A549 (cell line): Measurements from ENCODE around the gene LRIG3. TPM values are rescaled to one million over a fixed set of nuclear protein-coding genes. Genes with fewer than 3 reads are reported as not detected.

Experiments used
- ATAC-seq, 2 experiments: fragments of 200-7000 bp in 1 of 2; fragments of >200 bp in 1 of 2; cut with Nextera tagmentation in 1 of 2; cut with Tn5 transposase in 1 of 2; 3 replicates each; pipeline versions ENCODE4 v1.8.0 to v1.9.1; 2018 to 2020; ENCODE audit warnings: mild to moderate bottlenecking in 1 of 2, moderate library complexity in 1 of 2
- CTCF ChIA-PET: fragments of 300-600 bp; sonication (Branson Sonifier 250); formaldehyde crosslinking; extraction: SDS; loops from one replicate; lab custom pipeline; 2021; ENCODE audit warnings: antibody characterized with exemption, inconsistent platforms; lab: Yijun Ruan, JAX
- POLR2A ChIA-PET: fragments of 350-600 bp; formaldehyde crosslinking; extraction: SDS; loops from one replicate; lab custom pipeline; 2021; ENCODE audit warnings: antibody characterized with exemption, inconsistent platforms; lab: Yijun Ruan, JAX
- DNase-seq, 2 experiments: peaks; one replicate each; pipeline versions ENCODE4 v3.0.0 to v3.0.0-alpha.2; 2011 to 2016; ENCODE audit warnings: low read depth in 1 of 2, low spot score in 1 of 2
- FAIRE-seq: peaks from 2 replicates; lab custom pipeline; 2011; peaks lifted over from hg19 to GRCh38; lab: Jason Lieb, UNC
- H3K27ac ChIP-seq, 2 experiments: fragments of >200 bp; sonication (Bioruptor Twin); formaldehyde crosslinking; 3 replicates each; pipeline ENCODE4 v1.5.1; 2016 to 2017
- H3K4me1 ChIP-seq: fragments of >200 bp; sonication (Bioruptor Twin); formaldehyde crosslinking; 3 replicates; pipeline ENCODE4 v1.6.1; 2016
- H3K4me2 ChIP-seq: fragments of >200 bp; sonication (Bioruptor Twin); formaldehyde crosslinking; 3 replicates; pipeline ENCODE4 v1.6.1; 2016
- H3K4me3 ChIP-seq: fragments of >200 bp; sonication (Bioruptor Twin); formaldehyde crosslinking; 3 replicates; pipeline ENCODE4 v1.5.1; 2016
- H3K9me3 ChIP-seq: fragments of >200 bp; sonication (Bioruptor Twin); formaldehyde crosslinking; 3 replicates; pipeline ENCODE4 v1.6.1; 2016
- CBX2 ChIP-seq: fragments of 200-600 bp; sonication (generic); IDR thresholded peaks from 2 replicates; pipeline ENCODE4 v1.6.1; 2016; ENCODE audit warnings: low read depth, mild to moderate bottlenecking, borderline replicate concordance
- CEBPB ChIP-seq, 2 experiments: fragments of >200 bp in 1 of 2; sonication (Bioruptor Twin) in 1 of 2; formaldehyde crosslinking in 1 of 2; IDR thresholded peaks; 2 replicates each; pipeline ENCODE4 v1.6.1; 2012 to 2016
- EHF ChIP-seq: fragments of 250-450 bp; sonication (Bioruptor Pico); IDR thresholded peaks from 2 replicates; pipeline ENCODE4 v1.5.0; 2020; ENCODE audit warnings: mild to moderate bottlenecking
- ESRRA ChIP-seq: fragments of 150-350 bp; IDR thresholded peaks from 2 replicates; pipeline ENCODE4 v1.6.1; 2014; ENCODE audit warnings: mild to moderate bottlenecking, low read length, borderline replicate concordance
- FOSB ChIP-seq: fragments of 250-450 bp; sonication (Bioruptor Pico); IDR thresholded peaks from 2 replicates; pipeline ENCODE4 v1.5.0; 2020; ENCODE audit warnings: mild to moderate bottlenecking, moderate library complexity
- FOSL2 ChIP-seq, 2 experiments: fragments of 450-650 bp in 1 of 2; fragments of >200 bp in 1 of 2; sonication (Bioruptor Twin) in 1 of 2; formaldehyde crosslinking; IDR thresholded peaks; 2 replicates each; pipeline versions ENCODE4 v1.5.0 to v1.6.1; 2016 to 2020; ENCODE audit warnings: mild to moderate bottlenecking in 1 of 2, moderate library complexity in 1 of 2
- FOXS1 ChIP-seq: fragments of 250-450 bp; sonication (Bioruptor Pico); IDR thresholded peaks from 2 replicates; pipeline ENCODE4 v1.5.0; 2020; ENCODE audit warnings: mild to moderate bottlenecking, moderate library complexity
- HES2 ChIP-seq: fragments of >200 bp; sonication (Bioruptor Twin); formaldehyde crosslinking; IDR thresholded peaks from 2 replicates; pipeline ENCODE4 v1.6.1; 2016
- HOXA7 ChIP-seq: fragments of 250-450 bp; sonication (Bioruptor Pico); IDR thresholded peaks from 2 replicates; pipeline ENCODE4 v1.5.0; 2020; ENCODE audit warnings: mild to moderate bottlenecking, moderate library complexity
- HOXB5 ChIP-seq: fragments of 250-450 bp; sonication (Bioruptor Pico); IDR thresholded peaks from 2 replicates; pipeline ENCODE4 v1.5.0; 2020; ENCODE audit warnings: mild to moderate bottlenecking, moderate library complexity
- KDM5A ChIP-seq: fragments of 200-600 bp; sonication (generic); IDR thresholded peaks from 2 replicates; pipeline ENCODE4 v1.6.1; 2016; ENCODE audit warnings: antibody characterized with exemption, mild to moderate bottlenecking
- MAFK ChIP-seq: fragments of 450-650 bp; IDR thresholded peaks from 2 replicates; pipeline ENCODE4 v1.6.1; 2014; ENCODE audit not compliant: partially characterized antibody
- MAZ ChIP-seq: fragments of 150-350 bp; IDR thresholded peaks from 2 replicates; pipeline ENCODE4 v1.6.1; 2014; ENCODE audit warnings: antibody characterized with exemption, low read depth, low read length, borderline replicate concordance
- MYC ChIP-seq: IDR thresholded peaks from 2 replicates; pipeline ENCODE4 v1.6.1; 2012; ENCODE audit warnings: mild to moderate bottlenecking, inconsistent platforms, low read length, improper control_type of control experiment, borderline replicate concordance
- PHF8 ChIP-seq: fragments of 200-600 bp; sonication (generic); IDR thresholded peaks from 2 replicates; pipeline ENCODE4 v1.6.1; 2016; ENCODE audit warnings: low read depth, mild to moderate bottlenecking, antibody characterized with exemption, moderate library complexity, borderline replicate concordance
- RARB ChIP-seq: fragments of 250-450 bp; sonication (Bioruptor Pico); IDR thresholded peaks from 2 replicates; pipeline ENCODE4 v1.8.0; 2021; ENCODE audit warnings: mild to moderate bottlenecking, moderate library complexity
- RCOR1 ChIP-seq: fragments of 150-350 bp; IDR thresholded peaks from 2 replicates; pipeline ENCODE4 v1.6.1; 2014; ENCODE audit warnings: antibody characterized with exemption, low read length, low read depth
- RFX5 ChIP-seq: fragments of 450-650 bp; IDR thresholded peaks from 2 replicates; pipeline ENCODE4 v1.7.1; 2014; ENCODE audit warnings: antibody characterized with exemption, mild to moderate bottlenecking, moderate library complexity
- SREBF2 ChIP-seq: fragments of 450-650 bp; IDR thresholded peaks from 2 replicates; pipeline ENCODE4 v1.6.1; 2014; ENCODE audit warnings: mild to moderate bottlenecking, moderate library complexity
- TP53 ChIP-seq: fragments of 250-450 bp; sonication (Bioruptor Pico); IDR thresholded peaks from 2 replicates; pipeline ENCODE4 v1.5.0; 2021; ENCODE audit warnings: mild to moderate bottlenecking, moderate library complexity
- ZSCAN20 ChIP-seq: fragments of 250-450 bp; sonication (Bioruptor Pico); IDR thresholded peaks from 2 replicates; pipeline ENCODE4 v1.8.0; 2022; ENCODE audit warnings: mild to moderate bottlenecking, moderate library complexity
- WGBS: methylation state at CpG from one replicate; pipeline ENCODE4 v1.1.6; 2017; ENCODE audit errors: missing lambda C conversion rate; 5-methylcytosine and 5-hydroxymethylcytosine counted together
- polyA plus RNA-seq, 4 experiments: library from polyadenylated mRNA; depleted of rRNA in 3 of 4; stranded (reverse); fragments of >200 nt; fragmentation: RNase III in 1 of 4; extraction: RNeasy Plus Mini Kit Qiagen cat#74134 plus additional on column Dnase treatment in 1 of 4; gene quantifications; 2 replicates in 3 of 4; 3 replicates in 1 of 4; pipeline ENCODE4 v1.2.3, GENCODE V29; 2011 to 2017
- TF ChIP-seq, protein P1 (sequence below): IDR thresholded peaks from 2 replicates; pipeline ENCODE4 v1.6.1; 2012
- TF ChIP-seq, protein P2 (sequence below): fragments of 250-450 bp; sonication (Bioruptor Pico); IDR thresholded peaks from 2 replicates; pipeline ENCODE4 v1.5.0; 2021; ENCODE audit warnings: mild to moderate bottlenecking, moderate library complexity, borderline replicate concordance
- TF ChIP-seq, protein P3 (sequence below): fragments of >200 bp; sonication (Bioruptor Twin); formaldehyde crosslinking; IDR thresholded peaks from 3 replicates; pipeline ENCODE4 v1.6.1; 2016

Gene LRIG3
- polyA plus RNA-seq, 2 of the 4 experiments (the other 2 are of a cell fraction): 3.7 to 16.4 TPM

DNA sequence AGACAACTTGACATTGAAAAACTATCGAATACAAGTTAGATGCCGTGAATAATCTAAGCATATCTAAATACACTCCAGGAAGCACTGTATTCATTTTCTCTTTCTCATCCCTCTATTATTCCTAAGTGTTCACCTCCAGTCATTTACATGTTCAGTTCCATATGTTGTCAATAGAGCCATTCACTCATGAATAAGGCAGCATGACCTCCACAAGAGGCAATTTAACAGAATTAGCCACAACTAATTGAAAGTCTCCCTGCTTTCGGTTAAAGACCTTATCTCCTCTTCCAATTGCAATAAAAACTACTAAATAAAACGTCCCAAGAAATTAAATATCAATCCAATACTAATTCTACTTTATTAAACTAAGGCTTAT lies 1.8 kb downstream of the LRIG3 start (continued):
- TF ChIP-seq, protein P1, sequence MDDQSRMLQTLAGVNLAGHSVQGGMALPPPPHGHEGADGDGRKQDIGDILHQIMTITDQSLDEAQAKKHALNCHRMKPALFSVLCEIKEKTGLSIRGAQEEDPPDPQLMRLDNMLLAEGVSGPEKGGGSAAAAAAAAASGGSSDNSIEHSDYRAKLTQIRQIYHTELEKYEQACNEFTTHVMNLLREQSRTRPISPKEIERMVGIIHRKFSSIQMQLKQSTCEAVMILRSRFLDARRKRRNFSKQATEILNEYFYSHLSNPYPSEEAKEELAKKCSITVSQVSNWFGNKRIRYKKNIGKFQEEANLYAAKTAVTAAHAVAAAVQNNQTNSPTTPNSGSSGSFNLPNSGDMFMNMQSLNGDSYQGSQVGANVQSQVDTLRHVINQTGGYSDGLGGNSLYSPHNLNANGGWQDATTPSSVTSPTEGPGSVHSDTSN: no peak
- TF ChIP-seq, protein P2, sequence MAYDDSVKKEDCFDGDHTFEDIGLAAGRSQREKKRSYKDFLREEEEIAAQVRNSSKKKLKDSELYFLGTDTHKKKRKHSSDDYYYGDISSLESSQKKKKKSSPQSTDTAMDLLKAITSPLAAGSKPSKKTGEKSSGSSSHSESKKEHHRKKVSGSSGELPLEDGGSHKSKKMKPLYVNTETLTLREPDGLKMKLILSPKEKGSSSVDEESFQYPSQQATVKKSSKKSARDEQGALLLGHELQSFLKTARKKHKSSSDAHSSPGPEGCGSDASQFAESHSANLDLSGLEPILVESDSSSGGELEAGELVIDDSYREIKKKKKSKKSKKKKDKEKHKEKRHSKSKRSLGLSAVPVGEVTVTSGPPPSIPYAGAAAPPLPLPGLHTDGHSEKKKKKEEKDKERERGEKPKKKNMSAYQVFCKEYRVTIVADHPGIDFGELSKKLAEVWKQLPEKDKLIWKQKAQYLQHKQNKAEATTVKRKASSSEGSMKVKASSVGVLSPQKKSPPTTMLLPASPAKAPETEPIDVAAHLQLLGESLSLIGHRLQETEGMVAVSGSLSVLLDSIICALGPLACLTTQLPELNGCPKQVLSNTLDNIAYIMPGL (CRISPR knock-in tag): no peak

DNA sequence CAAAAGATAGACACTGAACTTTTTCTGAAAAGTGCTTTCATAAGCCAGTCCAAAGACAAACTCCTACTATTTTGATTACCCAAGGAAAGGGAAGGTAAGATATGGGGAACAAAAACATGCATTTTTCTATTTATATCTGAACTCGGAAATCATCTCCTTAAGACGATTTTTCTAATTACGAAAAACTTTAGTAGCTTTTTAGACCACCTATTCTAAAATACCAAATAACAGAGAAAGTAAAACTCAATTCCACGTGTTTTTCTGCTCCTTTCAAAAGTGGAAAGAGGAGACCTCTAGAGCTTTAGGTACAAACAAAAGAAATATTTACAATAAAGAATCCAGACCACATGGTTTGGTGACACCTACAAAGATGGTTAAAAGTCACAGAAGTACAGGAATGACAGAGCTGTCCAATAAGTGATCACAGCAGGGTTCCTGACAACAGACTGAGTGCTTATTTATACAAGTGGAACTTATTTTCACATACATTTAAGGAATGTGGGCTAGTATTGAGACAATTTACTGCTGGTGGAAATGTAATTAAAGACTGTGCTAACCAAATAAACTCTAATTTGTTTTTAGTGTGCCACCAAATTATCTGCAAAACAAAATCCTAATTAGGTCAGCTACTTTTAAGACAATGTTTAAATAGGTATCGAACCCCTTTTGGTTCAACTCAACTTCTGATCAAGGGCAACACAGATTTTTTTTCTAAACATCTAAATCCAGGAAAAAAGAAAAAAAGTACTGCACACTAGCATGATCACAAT lies 2.4 kb downstream of the LRIG3 start:
- Histone ChIP-seq H3K9me3 (no peaks in the 10 kb centered on the region), H3K4me1 (peaks cover 44% of the 10 kb centered on the region), H3K4me3 (no peak overlapping the region), H3K27ac (no peak overlapping the region), H3K4me2 (peak overlapping the region; percentile 75)
- FAIRE-seq (peak; percentile 43), ATAC-seq (no peak), DNase-seq (no peak)
- ChIA-PET POLR2A (no interaction called here), CTCF (no interaction called here)
- WGBS: 82% methylated on average over 5 of the region's 5 CpGs
- TF ChIP-seq MYC (no peak), FOSL2 (IDR thresholded peaks at IDR 0.05) (no peak), FOSL2 (CRISPR knock-in tag; IDR thresholded peaks at IDR 0.05) (no peak), MAZ (no peak), CEBPB (IDR thresholded peaks at IDR 0.05) (no peak), FOXS1 (CRISPR knock-in tag) (no peak), RFX5 (no peak), RCOR1 (no peak), TP53 (CRISPR knock-in tag) (no peak), FOSB (CRISPR knock-in tag) (no peak), EHF (no peak), ZSCAN20 (CRISPR knock-in tag) (no peak), HES2 (no peak), KDM5A (no peak), MAFK (no peak), RARB (CRISPR knock-in tag) (no peak)
- TF ChIP-seq, protein P2 (CRISPR knock-in tag): no peak

GRCh38 chr12:58916921-58917511 lies 3.3 kb downstream of the LRIG3 start:
- DNase-seq (no peak), ATAC-seq (no peak), FAIRE-seq (no peak)
- TF ChIP-seq HOXA7 (no peak), HOXB5 (CRISPR knock-in tag) (no peak), PHF8 (no peak), RCOR1 (no peak), SREBF2 (no peak), ESRRA (no peak), FOSB (CRISPR knock-in tag) (no peak), CBX2 (no peak)
- TF ChIP-seq, protein P3, sequence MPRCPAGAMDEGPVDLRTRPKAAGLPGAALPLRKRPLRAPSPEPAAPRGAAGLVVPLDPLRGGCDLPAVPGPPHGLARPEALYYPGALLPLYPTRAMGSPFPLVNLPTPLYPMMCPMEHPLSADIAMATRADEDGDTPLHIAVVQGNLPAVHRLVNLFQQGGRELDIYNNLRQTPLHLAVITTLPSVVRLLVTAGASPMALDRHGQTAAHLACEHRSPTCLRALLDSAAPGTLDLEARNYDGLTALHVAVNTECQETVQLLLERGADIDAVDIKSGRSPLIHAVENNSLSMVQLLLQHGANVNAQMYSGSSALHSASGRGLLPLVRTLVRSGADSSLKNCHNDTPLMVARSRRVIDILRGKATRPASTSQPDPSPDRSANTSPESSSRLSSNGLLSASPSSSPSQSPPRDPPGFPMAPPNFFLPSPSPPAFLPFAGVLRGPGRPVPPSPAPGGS: no peak
- H3K4me1 ChIP-seq: peaks cover 41% of the 10 kb centered on the region
- CTCF ChIA-PET: no interaction called here
- WGBS: 93% methylated on average over 6 of the region's 6 CpGs
- H3K27ac ChIP-seq: no peak overlapping the region
- no peak overlapping the region for H3K4me3 ChIP-seq
- POLR2A ChIA-PET: no interaction called here
- peak overlapping the region; percentile 75; the same call in 2 of the 3 replicates for H3K4me2 ChIP-seq
- H3K9me3 ChIP-seq: no peaks in the 10 kb centered on the region
